HCT116 (cell line): ENCODE data around the gene SOX1. TPM values are rescaled to one million over a fixed set of nuclear protein-coding genes. Genes with fewer than 3 reads are reported as not detected.

Experiments
- ATAC-seq: fragments of 200-7000 bp; cut with Tn5 transposase; 2 replicates; pipeline ENCODE4 v1.9.1; 2020; ENCODE audit warnings: mild to moderate bottlenecking, moderate library complexity
- BruUV-seq: library from RNA; stranded (reverse); fragments of 400-500 nt; replicated peaks from 2 replicates; lab custom pipeline; 2021; lab: Mats Ljungman, UMichigan
- CTCF ChIA-PET: fragments of 300-600 bp; sonication (Branson Sonifier 250); formaldehyde crosslinking; loops from one replicate; lab custom pipeline; 2021; ENCODE audit warnings: antibody characterized with exemption; lab: Charles Lee
- POLR2A ChIA-PET: fragments of 300-600, 350-600 bp; sonication (Branson Sonifier 250); formaldehyde crosslinking; loops from one replicate; lab custom pipeline; 2021; ENCODE audit warnings: antibody characterized with exemption; lab: Charles Lee
- RAD21 ChIA-PET, 2 experiments: fragments of 300-600 bp; sonication (Branson Sonifier 250); formaldehyde crosslinking; loops; one replicate each; lab custom pipeline; 2023; ENCODE audit warnings: low total read pairs in 2 of 2; ENCODE audit not compliant: uncharacterized antibody in 2 of 2, unreplicated experiment in 2 of 2, low non-redundant PET in 1 of 2; lab: Charles Lee
- DNase-seq: peaks from one replicate; pipeline ENCODE4 v3.0.0-alpha.2; 2010; ENCODE audit warnings: low read depth, low spot score
- H2AFZ ChIP-seq: fragments of 200-600 bp; shearing (Covaris generic), sonication (generic); 2 replicates; pipeline ENCODE4 v1.6.1; 2017; ENCODE audit warnings: low read depth, mixed run types, mixed read lengths, antibody characterized with exemption, low read length; ENCODE audit not compliant: poor library complexity, severe bottlenecking
- H3K27ac ChIP-seq: 2 replicates; pipeline ENCODE4 v1.5.1; 2012; ENCODE audit warnings: low read depth, low read length
- H3K27me3 ChIP-seq: fragments of 200-600 bp; sonication (generic); 2 replicates; pipeline ENCODE4 v1.6.1; 2016; ENCODE audit warnings: mixed run types, low read length, mixed read lengths; ENCODE audit not compliant: insufficient read depth
- H3K36me3 ChIP-seq, 2 experiments: fragments of 200-500 bp in 1 of 2; fragments of 200-600 bp in 1 of 2; sonication (Bioruptor generic) in 1 of 2; sonication (generic) in 1 of 2; 2 replicates each; pipeline versions ENCODE4 v1.5.1 to v1.6.1; 2014 to 2016; ENCODE audit warnings: low read length in 2 of 2, inconsistent platforms in 1 of 2, mixed read lengths in 1 of 2, mixed run types in 1 of 2; ENCODE audit not compliant: insufficient read depth in 2 of 2, control insufficient read depth in 1 of 2
- H3K4me1 ChIP-seq, 2 experiments: fragments of 200-600 bp in 1 of 2; sonication (generic) in 1 of 2; 2 replicates each; pipeline versions ENCODE4 v1.5.1 to v1.6.1; 2012 to 2017; ENCODE audit warnings: low read length in 2 of 2, inconsistent platforms in 1 of 2, mild to moderate bottlenecking in 1 of 2, mixed read lengths in 1 of 2, mixed run types in 1 of 2, moderate library complexity in 1 of 2; ENCODE audit not compliant: insufficient read depth in 2 of 2, control insufficient read depth in 1 of 2
- H3K4me2 ChIP-seq: fragments of 200-600 bp; sonication (generic); 2 replicates; pipeline ENCODE4 v1.6.1; 2017; ENCODE audit warnings: mixed run types, low read length, mixed read lengths
- H3K4me3 ChIP-seq, 2 experiments: fragments of 200-600 bp in 1 of 2; sonication (generic) in 1 of 2; replicated peaks in 1 of 2; 2 replicates each; pipeline ENCODE4 v1.5.1; 2011 to 2016; ENCODE audit warnings: low read length in 2 of 2, control low read depth in 1 of 2, low read depth in 1 of 2, mild to moderate bottlenecking in 1 of 2, mixed read lengths in 1 of 2, mixed run types in 1 of 2
- H3K79me2 ChIP-seq: fragments of 200-600 bp; sonication (generic); 2 replicates; pipeline ENCODE4 v1.6.1; 2017; ENCODE audit warnings: mild to moderate bottlenecking, mixed run types, low read length, moderate library complexity, mixed read lengths; ENCODE audit not compliant: insufficient read depth
- H3K9ac ChIP-seq: fragments of 200-600 bp; sonication (generic); 2 replicates; pipeline ENCODE4 v1.6.1; 2016; ENCODE audit warnings: low read length, mixed read lengths
- H3K9me2 ChIP-seq: fragments of 200-600 bp; sonication (generic), shearing (Covaris generic); 2 replicates; pipeline ENCODE4 v1.6.1; 2017; ENCODE audit warnings: mixed run types, mild to moderate bottlenecking, moderate library complexity; ENCODE audit not compliant: insufficient read depth
- H3K9me3 ChIP-seq, 2 experiments: fragments of 200-500 bp in 1 of 2; fragments of 200-600 bp in 1 of 2; sonication (Bioruptor generic) in 1 of 2; sonication (generic) in 1 of 2; 2 replicates each; pipeline ENCODE4 v1.6.1; 2014 to 2017; ENCODE audit warnings: low read length in 2 of 2, mixed read lengths in 2 of 2, inconsistent platforms in 1 of 2, low read depth in 1 of 2, mild to moderate bottlenecking in 1 of 2, mixed run types in 1 of 2, moderate library complexity in 1 of 2; ENCODE audit not compliant: control insufficient read depth in 1 of 2, insufficient read depth in 1 of 2
- H4K20me1 ChIP-seq: fragments of 200-600 bp; sonication (generic), shearing (Covaris generic); 2 replicates; pipeline ENCODE4 v1.6.1; 2017; ENCODE audit warnings: mixed run types, mild to moderate bottlenecking, moderate library complexity; ENCODE audit not compliant: insufficient read depth
- ATF3 ChIP-seq: IDR thresholded peaks from 2 replicates; pipeline ENCODE4 v1.6.1; 2012
- CBX3 ChIP-seq: IDR thresholded peaks from 2 replicates; pipeline ENCODE4 v1.6.1; 2012; ENCODE audit warnings: low read depth
- CEBPB ChIP-seq: IDR thresholded peaks from 2 replicates; pipeline ENCODE4 v1.6.1; 2012; ENCODE audit warnings: low read depth
- ELF1 ChIP-seq: IDR thresholded peaks from 2 replicates; pipeline ENCODE4 v1.6.1; 2012; ENCODE audit warnings: low read depth, borderline replicate concordance
- EZH2phosphoT487 ChIP-seq: fragments of 200-600 bp; IDR thresholded peaks from 2 replicates; pipeline ENCODE4 v1.6.1; 2018; ENCODE audit warnings: antibody characterized with exemption, borderline replicate concordance
- FOSL1 ChIP-seq: IDR thresholded peaks from 2 replicates; pipeline ENCODE4 v1.6.1; 2012; ENCODE audit warnings: low read depth
- JUND ChIP-seq: IDR thresholded peaks from 2 replicates; pipeline ENCODE4 v1.6.1; 2012
- POLR2AphosphoS5 ChIP-seq: IDR thresholded peaks from 2 replicates; pipeline ENCODE4 v1.6.1; 2011; ENCODE audit warnings: mild to moderate bottlenecking, low read depth, low read length, moderate library complexity
- RAD21 ChIP-seq: IDR thresholded peaks from 2 replicates; pipeline ENCODE4 v1.6.1; 2012; ENCODE audit warnings: low read depth, mild to moderate bottlenecking
- REST ChIP-seq: IDR thresholded peaks from 2 replicates; pipeline ENCODE4 v1.6.1; 2012; ENCODE audit warnings: low read depth
- SIN3A ChIP-seq: IDR thresholded peaks from 2 replicates; pipeline ENCODE4 v1.6.1; 2012; ENCODE audit warnings: low read depth
- SP1 ChIP-seq: IDR thresholded peaks from 2 replicates; pipeline ENCODE4 v1.6.1; 2012; ENCODE audit warnings: low read depth
- ZBTB33 ChIP-seq: IDR thresholded peaks from 2 replicates; pipeline ENCODE4 v1.6.1; 2011; ENCODE audit warnings: mild to moderate bottlenecking, low read length, moderate library complexity; ENCODE audit not compliant: insufficient replicate concordance; ENCODE audit errors: extremely low read depth
- intact Hi-C: fragments of 100-400 bp; cut with micrococcal nuclease; formaldehyde crosslinking; loops from 2 replicates; pipeline ENCODE4 v1.10.0; 2022
- total RNA-seq: library from RNA; stranded (reverse); gene quantifications from one replicate; pipeline ENCODE4 v1.2.1, GENCODE V29; 2021; ENCODE audit not compliant: unreplicated experiment

The SOX1 gene
- total RNA-seq, 1 experiment from 2014 or later = not detected

GRCh38 chr13:112065867-112066623 is 904 bp upstream of the SOX1 start:
- intact Hi-C loops = no loop called here
- no peaks in the 10 kb centered on the region for H3K9me3 ChIP-seq
- H2AFZ ChIP-seq = no peak overlapping the region

More at GRCh38 chr13:112065867-112066623, 904 bp upstream of the SOX1 start:
- H3K36me3 ChIP-seq = no peaks in the 10 kb centered on the region
- H3K9ac ChIP-seq = no peak overlapping the region
- H3K4me1 ChIP-seq = no peaks in the 10 kb centered on the region
- no peaks in the 10 kb centered on the region for H4K20me1 ChIP-seq
- ChIA-PET POLR2A (no interaction called here), RAD21 (no interaction called here), CTCF (no interaction called here)
- no peak for TF ChIP-seq FOSL1
- no peak for TF ChIP-seq SIN3A
- no peak for TF ChIP-seq EZH2phosphoT487
- TF ChIP-seq SP1 = no peak
- TF ChIP-seq REST = no peak
- TF ChIP-seq ELF1 = no peak
- TF ChIP-seq CEBPB = no peak
- no peak for TF ChIP-seq ZBTB33
- no peak for TF ChIP-seq CBX3
- TF ChIP-seq ATF3 = no peak
- TF ChIP-seq RAD21 = no peak
- no peak for TF ChIP-seq POLR2AphosphoS5
- TF ChIP-seq JUND = no peak
- no peak overlapping the region for H3K4me3 ChIP-seq
- ATAC-seq (no peak), DNase-seq (no peak)
- no peaks in the 10 kb centered on the region for H3K9me2 ChIP-seq
- no peak overlapping the region for H3K27ac ChIP-seq
- H3K4me2 ChIP-seq = no peak overlapping the region
- BruUV-seq = no TSS peak
- H3K27me3 ChIP-seq = peaks cover 6% of the 10 kb centered on the region; the same call in 1 of the 2 replicates
- no peaks in the 10 kb centered on the region for H3K79me2 ChIP-seq
